Omental fat pad (tissue), 4 donors: ENCODE results near the gene RALGAPA1. TPM values are rescaled to one million over a fixed set of nuclear protein-coding genes. Genes with fewer than 3 reads are reported as not detected.
"Not testable (repeated sequence)": the region's sequence is repeated elsewhere in the genome, so short reads cannot be mapped to it uniquely, and the experiment has no call there.

Experiments
- ATAC-seq: fragments of 150-250 bp; one replicate; pipeline ENCODE4 v1.9.1; 2016; ENCODE audit warnings: mild to moderate bottlenecking, moderate library complexity; ENCODE audit not compliant: low FRiP score
- DNase-seq: peaks from one replicate; pipeline ENCODE4 v3.0.0-alpha.2; 2019; ENCODE audit warnings: low spot score
- CTCF ChIP-seq, 3 donors: fragments of 450-650 bp; IDR thresholded peaks; one replicate each; pipeline ENCODE4 v1.5.1; 2016 to 2017; ENCODE audit warnings: antibody characterized with exemption in 3 of 3, mild to moderate bottlenecking in 3 of 3, moderate library complexity in 2 of 3
- total RNA-seq, 4 donors: library from RNA; depleted of rRNA; stranded (reverse); fragments of >200 nt; gene quantifications; one replicate each; pipeline ENCODE4 v1.1.0, GENCODE V29; 2016

The RALGAPA1 gene
- total RNA-seq, 4 donors from 2014 or later: 43.5 to 79.0 (median 54.9) TPM

- no peak for TF ChIP-seq CTCF (IDR thresholded peaks at IDR 0.05)
- no peak for ATAC-seq
- no peak for DNase-seq
Observed at GRCh38 chr14:35847636-35848035, 38.5 kb upstream of the RALGAPA1 start.

DNA sequence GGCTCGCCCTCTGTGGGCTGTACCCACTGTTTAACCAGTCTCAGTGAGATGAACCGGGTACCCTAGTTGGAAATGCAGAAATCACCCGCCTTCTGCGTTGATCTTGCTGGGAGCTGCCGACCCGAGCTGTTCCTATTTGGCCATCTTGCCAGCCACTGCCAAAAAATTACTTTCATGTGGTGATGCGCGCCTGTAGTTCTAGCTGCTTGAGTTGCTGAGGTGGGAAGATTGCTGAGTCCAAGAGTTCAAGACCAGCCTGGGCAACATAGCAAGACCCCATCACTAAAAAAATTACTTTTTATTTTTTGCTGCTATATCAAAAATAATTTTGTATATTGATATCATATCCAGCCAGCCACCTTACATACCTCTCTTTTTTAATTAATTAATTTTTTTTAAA lies 35.4 kb upstream of the RALGAPA1 start:
- DNase-seq (no peak), ATAC-seq (no peak)
- no peak for TF ChIP-seq CTCF (IDR thresholded peaks at IDR 0.05)

GRCh38 chr14:35842245-35842644 lies 33.1 kb upstream of the RALGAPA1 start:
- DNase-seq, ATAC-seq: not testable (repeated sequence)

DNA sequence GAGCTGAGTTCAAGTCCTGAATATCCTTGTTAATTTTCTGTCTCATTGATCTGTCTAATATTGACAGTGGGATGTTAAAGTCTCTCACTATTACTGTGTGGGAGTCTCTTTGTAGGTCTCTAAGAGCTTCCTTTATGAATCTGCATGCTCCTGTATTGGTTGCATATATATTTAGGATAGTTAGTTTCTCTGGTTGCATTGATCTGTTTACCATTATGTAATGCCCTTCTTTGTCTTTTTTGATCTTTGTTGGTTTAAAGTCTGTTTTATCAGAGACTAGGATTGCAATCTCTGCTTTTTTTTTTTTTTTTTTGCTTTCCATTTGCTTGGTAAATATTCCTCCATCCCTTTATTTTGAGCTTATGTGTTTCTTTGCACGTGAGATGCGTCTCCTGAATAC lies 32.6 kb upstream of the RALGAPA1 start:
- DNase-seq, ATAC-seq: not testable (repeated sequence)

- no peak for DNase-seq
- no peak for TF ChIP-seq CTCF (IDR thresholded peaks at IDR 0.05)
- ATAC-seq: no peak
Observed at GRCh38 chr14:35835208-35835982, 26.3 kb upstream of the RALGAPA1 start.

DNA sequence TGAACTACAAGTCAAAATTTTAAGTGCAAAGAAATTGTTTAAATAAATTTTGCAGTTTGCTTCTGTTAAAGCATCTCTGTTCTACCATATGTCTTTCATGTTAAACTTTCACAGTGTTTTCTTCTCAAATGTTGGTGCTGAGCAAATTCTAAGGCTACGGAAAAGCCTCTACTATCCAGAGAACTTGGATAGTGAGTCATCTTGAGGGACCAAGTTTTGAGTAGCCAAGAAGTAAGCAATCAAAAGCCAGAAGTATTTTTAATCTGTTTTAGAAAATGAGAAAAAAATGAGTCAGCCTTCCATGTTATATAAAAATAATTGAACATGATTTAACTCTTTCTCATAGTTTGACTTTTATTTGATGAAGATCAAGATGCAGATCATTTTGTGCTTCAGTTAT lies 20.4 kb upstream of the RALGAPA1 start:
- DNase-seq (no peak), ATAC-seq (no peak)
- no peak for TF ChIP-seq CTCF (IDR thresholded peaks at IDR 0.05)

DNA sequence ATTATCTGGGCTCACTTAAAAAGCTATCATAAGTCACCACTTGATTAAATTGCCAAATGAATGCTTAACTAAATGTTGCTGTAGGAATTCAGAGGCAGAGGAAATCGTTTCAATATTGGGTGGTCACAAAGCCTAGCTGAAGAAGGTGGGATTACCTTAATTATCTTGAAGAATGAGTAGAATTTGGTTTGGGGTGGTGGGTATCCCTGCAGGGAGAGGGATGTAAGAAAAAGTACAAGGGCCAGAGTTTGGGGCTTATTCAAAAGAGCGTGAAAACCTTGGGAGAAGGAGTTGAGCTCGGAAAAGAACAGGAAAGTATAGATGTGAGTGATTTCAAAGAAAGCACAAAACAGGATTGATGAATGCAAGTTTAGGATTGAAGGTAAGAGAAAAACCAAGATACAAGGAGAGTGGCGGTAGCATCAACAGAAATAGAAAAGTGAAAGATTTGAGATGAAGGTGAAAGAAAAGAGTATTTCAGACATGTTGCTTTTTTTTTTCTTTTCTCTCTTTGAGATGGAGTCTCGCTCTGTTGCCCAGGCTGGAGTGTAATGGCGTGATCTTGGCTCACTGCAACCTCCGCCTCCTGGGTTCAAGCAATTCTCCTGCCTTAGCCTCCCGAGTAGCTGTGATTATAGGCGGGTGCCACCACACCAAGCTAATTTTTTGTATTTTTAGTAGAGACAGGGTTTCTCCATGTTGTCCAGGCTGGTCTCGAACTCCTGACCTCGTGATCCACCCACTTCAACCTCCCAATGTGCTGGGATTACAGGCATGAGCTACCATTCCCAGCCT lies 18.8 kb upstream of the RALGAPA1 start:
- no peak for TF ChIP-seq CTCF (IDR thresholded peaks at IDR 0.05)
- no peak for ATAC-seq

DNA sequence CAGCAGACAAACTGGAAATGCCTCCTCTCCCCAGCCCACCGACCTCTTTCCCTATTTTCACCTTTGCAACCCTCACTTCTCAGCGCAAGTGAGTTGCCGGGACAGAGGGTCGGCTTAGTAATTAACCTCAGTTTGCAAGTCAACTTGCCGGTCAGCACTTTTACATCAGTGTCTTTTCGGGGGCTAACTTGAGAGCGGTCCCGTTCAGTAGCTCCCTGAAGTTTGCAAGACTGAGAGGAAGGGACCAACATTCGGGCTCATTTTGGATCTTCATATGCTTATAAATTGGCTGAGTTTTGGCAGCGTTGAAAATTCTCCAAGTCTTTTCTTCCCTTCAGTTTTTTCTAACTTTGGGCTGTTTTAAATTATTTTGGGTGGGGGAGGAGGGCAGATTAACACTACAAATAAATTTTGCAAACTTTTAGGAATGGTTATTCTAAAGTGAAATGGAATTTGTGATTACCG lies 17.9 kb upstream of the RALGAPA1 start:
- ATAC-seq: no peak
- no peak for TF ChIP-seq CTCF (IDR thresholded peaks at IDR 0.05)
- no peak for DNase-seq

More for the DNA sequence above, 18.8 kb upstream of the RALGAPA1 start:
- DNase-seq: no peak
